Stimulated activated CD4-positive, alpha-beta T cell treated with anti-CD3 and anti-CD28 coated beads, Interleukin-12 subunit alpha, Interleukin-12 subunit beta, amount 100 ng/mL, for 4 hours (primary cell): ENCODE data around the gene INSYN2B.
"Not testable (repeated sequence)": the region's sequence is repeated elsewhere in the genome, so short reads cannot be mapped to it uniquely, and the experiment has no call there.

Experiments used
- DNase-seq: peaks from one replicate; pipeline ENCODE4 v3.0.0-alpha.2; 2020

Gene INSYN2B

GRCh38 chr5:169970911-169971765, 9.2 kb downstream of the INSYN2B start:
- no peak for DNase-seq

GRCh38 chr5:169970339-169970738, 10.0 kb downstream of the INSYN2B start:
- DNase-seq, result no peak

GRCh38 chr5:169964246-169964645, 16.0 kb downstream of the INSYN2B start:
- no peak for DNase-seq

GRCh38 chr5:169960659-169961058, 19.6 kb downstream of the INSYN2B start:
- no peak for DNase-seq

GRCh38 chr5:169958278-169958677, 22.0 kb downstream of the INSYN2B start:
- DNase-seq, result no peak

- DNase-seq, result no peak
Measured at GRCh38 chr5:169956756-169957155, 23.5 kb downstream of the INSYN2B start.

GRCh38 chr5:169956126-169956525, 24.2 kb downstream of the INSYN2B start:
- DNase-seq, result no peak

GRCh38 chr5:169954786-169955185, 25.5 kb downstream of the INSYN2B start:
- DNase-seq, result no peak

- not testable (repeated sequence) for DNase-seq
Measured at GRCh38 chr5:169953196-169953595, 27.1 kb downstream of the INSYN2B start.

- DNase-seq, result no peak
Measured at GRCh38 chr5:169950333-169950732, 30.0 kb downstream of the INSYN2B start.

- no peak for DNase-seq
Measured at GRCh38 chr5:169946743-169947295, 33.5 kb downstream of the INSYN2B start.

GRCh38 chr5:169945831-169946261, 34.4 kb downstream of the INSYN2B start:
- no peak for DNase-seq

GRCh38 chr5:169944922-169945680, 35.2 kb downstream of the INSYN2B start:
- no peak for DNase-seq

GRCh38 chr5:169944115-169944514, 36.2 kb downstream of the INSYN2B start:
- DNase-seq, result no peak

- no peak for DNase-seq
Measured at GRCh38 chr5:169943026-169943425, 37.3 kb downstream of the INSYN2B start.

- no peak for DNase-seq
Measured at GRCh38 chr5:169942181-169942580, 38.1 kb downstream of the INSYN2B start.

GRCh38 chr5:169941542-169941941, 38.8 kb downstream of the INSYN2B start:
- DNase-seq, result no peak

- DNase-seq, result no peak
Measured at GRCh38 chr5:169939731-169940130, 40.6 kb downstream of the INSYN2B start.

- no peak for DNase-seq
Measured at GRCh38 chr5:169938439-169938838, 41.9 kb downstream of the INSYN2B start.

GRCh38 chr5:169935762-169936161, 44.5 kb downstream of the INSYN2B start:
- no peak for DNase-seq

- DNase-seq, result no peak
Measured at GRCh38 chr5:169934990-169935389, 45.3 kb downstream of the INSYN2B start.

GRCh38 chr5:169933616-169934015, 46.7 kb downstream of the INSYN2B start:
- DNase-seq, result no peak

- no peak for DNase-seq
Measured at GRCh38 chr5:169933127-169933526, 47.2 kb downstream of the INSYN2B start.

- DNase-seq, result no peak
Measured at GRCh38 chr5:169923988-169924387, 56.3 kb downstream of the INSYN2B start.
